Central memory CD8-positive, alpha-beta T cell (primary cell): ENCODE data around the gene PLCB1.

Experiments used
- ATAC-seq: fragments of 150-1000 bp; cut with Tn5 transposase; replicated peaks from 2 replicates; pipeline ENCODE4 v1.10.0; 2022; ENCODE audit warnings: mild to moderate bottlenecking, moderate FRiP score, moderate number of reproducible peaks; ENCODE audit not compliant: poor library complexity, severe bottlenecking; ENCODE audit errors: extremely low read depth
- DNase-seq, 2 donors: peaks; one replicate each; pipeline ENCODE4 v3.0.0; 2021; ENCODE audit warnings: low spot score in 2 of 2
- H3K27ac Mint-ChIP-seq: one replicate; pipeline ENCODE4 v1.8.0; 2022; ENCODE audit warnings: low read depth, mild to moderate bottlenecking, moderate library complexity, mixed read lengths
- H3K27me3 Mint-ChIP-seq: one replicate; pipeline ENCODE4 v1.8.0; 2022; ENCODE audit warnings: mixed read lengths
- H3K36me3 Mint-ChIP-seq: one replicate; pipeline ENCODE4 v1.8.0; 2022; ENCODE audit warnings: mild to moderate bottlenecking, moderate library complexity, mixed read lengths; ENCODE audit not compliant: insufficient read depth
- H3K4me1 Mint-ChIP-seq: one replicate; pipeline ENCODE4 v1.8.0; 2022; ENCODE audit warnings: mixed read lengths
- H3K4me3 Mint-ChIP-seq: one replicate; pipeline ENCODE4 v1.8.0; 2022; ENCODE audit warnings: mild to moderate bottlenecking, moderate library complexity, mixed read lengths
- H3K9me3 Mint-ChIP-seq: one replicate; pipeline ENCODE4 v1.8.0; 2022; ENCODE audit warnings: mixed read lengths

The PLCB1 gene

DNA sequence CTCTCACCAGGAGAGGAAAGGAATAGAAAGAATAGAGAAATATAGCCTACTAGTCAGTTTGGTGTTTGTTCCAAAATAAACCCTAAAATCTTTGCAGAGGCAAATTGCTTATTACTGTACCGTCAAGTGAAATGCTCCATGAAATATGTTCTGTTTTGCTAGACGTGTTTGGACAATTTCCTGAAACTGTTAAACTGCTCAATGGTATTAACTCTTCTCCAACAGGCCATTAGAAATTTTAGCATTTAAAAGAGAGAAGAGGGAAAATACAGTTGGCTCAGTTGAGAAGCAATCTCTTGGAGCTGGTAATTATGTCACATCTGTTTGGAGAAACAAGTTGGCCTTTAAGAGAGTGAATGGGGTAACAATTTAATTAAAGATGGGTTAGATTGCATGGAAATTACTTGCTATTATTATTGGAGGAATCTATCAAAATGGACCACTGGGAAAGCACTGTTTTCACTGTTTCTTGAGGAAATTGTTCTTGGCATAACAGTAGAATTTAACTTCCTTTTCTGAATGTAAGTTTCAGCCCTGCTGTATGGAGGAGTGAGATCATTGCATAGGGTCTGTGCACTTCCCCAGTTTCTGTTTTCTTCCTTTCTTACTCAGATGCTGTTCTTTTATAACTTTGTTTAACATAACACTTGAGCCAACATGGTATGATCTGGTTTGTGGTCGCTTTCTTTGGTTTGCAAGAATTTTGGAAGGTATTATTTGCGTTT lies 373.6 kb downstream of the PLCB1 start:
- H3K9me3 Mint-ChIP-seq = no peaks in the 10 kb centered on the region
- H3K36me3 Mint-ChIP-seq = peaks cover 1% of the 10 kb centered on the region
- H3K4me3 Mint-ChIP-seq = no peak overlapping the region
- peaks cover 10% of the 10 kb centered on the region for H3K4me1 Mint-ChIP-seq
- ATAC-seq (no peak), DNase-seq (no peak)
- no peaks in the 10 kb centered on the region for H3K27me3 Mint-ChIP-seq
- no peak overlapping the region for H3K27ac Mint-ChIP-seq

DNA sequence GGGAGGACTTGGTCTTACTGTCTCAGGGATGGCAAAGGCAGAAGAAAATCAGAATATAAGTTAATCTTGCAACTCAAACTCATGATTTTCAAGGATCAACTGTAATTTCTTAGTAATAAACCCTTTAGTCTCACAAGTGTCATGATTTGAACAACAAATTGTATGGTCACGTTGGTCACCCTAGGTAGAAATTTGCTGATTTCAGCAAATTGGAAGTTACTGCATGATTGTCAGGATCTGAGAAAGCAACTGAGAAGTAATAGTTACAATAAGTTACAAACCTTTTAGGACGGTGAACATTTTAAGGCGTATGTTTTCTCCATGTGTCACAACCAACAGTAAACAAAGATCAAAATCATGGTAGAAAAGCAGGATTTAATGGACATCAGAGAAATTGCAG lies 375.2 kb downstream of the PLCB1 start:
- Mint-ChIP-seq H3K27ac (no peak overlapping the region), H3K9me3 (no peaks in the 10 kb centered on the region), H3K4me1 (peaks cover 10% of the 10 kb centered on the region), H3K36me3 (peaks cover 1% of the 10 kb centered on the region), H3K4me3 (no peak overlapping the region), H3K27me3 (no peaks in the 10 kb centered on the region)
- ATAC-seq (no peak), DNase-seq (no peak)

DNA sequence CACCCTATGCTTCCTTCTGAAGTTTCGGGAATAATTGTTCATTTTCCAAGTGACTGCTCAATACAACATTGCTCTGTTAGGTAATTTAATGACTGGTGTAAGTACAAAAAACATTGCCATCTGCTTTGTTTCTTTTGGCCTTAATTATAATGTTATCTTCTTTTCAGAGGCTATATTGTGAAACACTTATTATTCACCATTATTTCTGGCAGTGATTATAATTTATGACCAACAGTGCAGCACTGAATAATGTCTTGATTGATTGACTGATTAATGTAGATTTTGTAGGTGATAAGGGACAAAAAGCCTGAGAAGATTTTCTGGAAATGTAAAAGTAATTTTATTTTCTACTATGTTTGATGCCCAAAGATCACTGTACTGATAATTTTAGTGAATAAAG lies 377.7 kb downstream of the PLCB1 start:
- ATAC-seq (no peak), DNase-seq (no peak)
- H3K27me3 Mint-ChIP-seq = no peaks in the 10 kb centered on the region
- peaks cover 3% of the 10 kb centered on the region for H3K36me3 Mint-ChIP-seq
- no peak overlapping the region for H3K27ac Mint-ChIP-seq
- no peaks in the 10 kb centered on the region for H3K9me3 Mint-ChIP-seq
- no peak overlapping the region for H3K4me3 Mint-ChIP-seq
- peaks cover 4% of the 10 kb centered on the region for H3K4me1 Mint-ChIP-seq

DNA sequence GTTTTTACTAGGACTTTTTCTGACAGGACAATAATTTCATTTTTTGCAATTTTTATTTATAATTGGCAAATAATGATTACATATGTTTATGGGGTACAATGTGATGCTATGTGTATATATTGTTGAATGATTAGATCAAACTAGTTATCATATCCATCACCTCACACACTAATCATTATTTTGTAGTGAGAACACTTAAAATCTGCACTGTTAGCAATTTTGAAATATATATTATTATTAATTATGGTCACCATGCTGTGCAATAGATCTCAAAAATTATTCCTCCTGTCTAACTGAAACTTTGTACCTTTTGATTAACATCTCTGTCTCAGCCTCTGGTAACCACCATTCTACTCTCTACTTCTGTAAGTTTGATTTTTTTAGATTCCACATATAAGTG lies 378.7 kb downstream of the PLCB1 start:
- Mint-ChIP-seq H3K27me3 (no peaks in the 10 kb centered on the region), H3K36me3 (peaks cover 2% of the 10 kb centered on the region), H3K9me3 (no peaks in the 10 kb centered on the region), H3K4me1 (peaks cover 11% of the 10 kb centered on the region), H3K27ac (no peak overlapping the region), H3K4me3 (no peak overlapping the region)
- ATAC-seq (no peak), DNase-seq (no peak)

DNA sequence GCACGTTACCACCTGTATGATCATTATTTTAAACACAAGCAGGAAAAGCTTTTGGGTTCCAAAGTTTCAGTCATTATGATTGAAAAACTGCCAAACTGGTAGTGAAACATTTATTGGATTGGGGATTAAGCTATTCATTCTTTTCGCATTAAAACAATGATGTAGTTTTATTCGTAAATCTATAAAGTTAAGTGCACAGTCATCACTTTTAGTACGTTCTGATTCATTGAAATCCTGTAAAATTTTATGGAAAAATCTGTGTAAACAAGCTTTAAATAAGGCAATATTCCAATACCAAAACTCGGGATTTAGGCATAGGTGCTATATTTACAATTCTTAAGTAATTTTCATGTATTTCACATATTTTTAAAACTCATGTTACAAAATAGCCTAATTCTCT lies 379.9 kb downstream of the PLCB1 start:
- no peak overlapping the region for H3K4me3 Mint-ChIP-seq
- no peaks in the 10 kb centered on the region for H3K27me3 Mint-ChIP-seq
- no peak for DNase-seq
- no peak overlapping the region for H3K27ac Mint-ChIP-seq
- H3K36me3 Mint-ChIP-seq = peaks cover 2% of the 10 kb centered on the region
- peaks cover 14% of the 10 kb centered on the region for H3K4me1 Mint-ChIP-seq
- no peak for ATAC-seq
- no peaks in the 10 kb centered on the region for H3K9me3 Mint-ChIP-seq

DNA sequence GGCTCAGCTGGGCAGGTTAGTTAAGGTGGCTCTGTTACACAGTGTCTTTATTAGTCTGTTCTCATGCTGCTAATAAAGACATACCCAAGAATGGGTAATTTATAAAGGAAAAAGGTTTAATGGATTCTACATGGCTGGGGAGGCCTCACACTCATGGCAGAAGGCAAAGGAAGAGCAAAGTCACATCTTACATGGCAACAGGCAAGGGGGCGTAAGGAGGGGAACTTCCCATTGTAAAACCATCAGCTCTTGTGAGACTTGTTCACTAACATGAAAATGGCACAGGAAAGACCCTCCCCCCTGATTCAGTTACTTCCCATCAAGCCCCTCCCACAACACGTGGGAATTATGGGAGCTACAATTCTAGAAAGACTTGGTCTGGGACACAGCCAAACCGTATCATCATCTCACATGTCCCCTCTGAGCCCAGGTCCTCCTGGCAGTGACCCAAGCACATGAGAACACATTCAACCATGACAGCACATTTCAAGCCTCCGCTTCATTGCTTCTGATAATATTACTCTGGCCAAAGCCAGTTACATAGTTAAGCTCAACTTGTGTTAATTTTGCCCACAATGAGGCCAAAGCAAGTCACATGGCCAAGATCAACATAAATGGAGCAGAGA lies 383.9 kb downstream of the PLCB1 start:
- no peak overlapping the region for H3K4me3 Mint-ChIP-seq
- H3K36me3 Mint-ChIP-seq = peaks cover 2% of the 10 kb centered on the region
- H3K4me1 Mint-ChIP-seq = peaks cover 22% of the 10 kb centered on the region
- no peaks in the 10 kb centered on the region for H3K9me3 Mint-ChIP-seq
- ATAC-seq = no peak
- DNase-seq = no peak
- H3K27ac Mint-ChIP-seq = no peak overlapping the region
- no peaks in the 10 kb centered on the region for H3K27me3 Mint-ChIP-seq

DNA sequence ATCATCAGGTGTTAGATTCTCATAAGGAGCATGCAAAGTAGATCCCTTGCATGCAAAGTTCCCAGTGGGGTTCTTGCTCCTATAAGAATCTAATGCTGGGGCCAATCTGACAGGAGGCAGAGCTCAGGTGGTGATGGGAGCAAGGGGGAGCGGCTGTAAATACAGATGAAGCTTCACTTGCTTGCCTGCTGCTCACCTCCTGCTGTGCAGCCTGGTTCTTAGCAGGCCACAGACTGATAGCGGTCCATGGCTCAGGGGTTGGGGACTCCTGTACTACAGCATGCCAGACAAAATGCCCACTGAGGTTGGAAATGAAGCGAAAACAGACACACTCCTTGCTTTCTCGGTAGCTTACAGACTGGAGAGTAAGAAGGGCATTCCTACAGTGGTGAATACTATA lies 386.8 kb downstream of the PLCB1 start:
- Mint-ChIP-seq H3K27me3 (no peaks in the 10 kb centered on the region), H3K9me3 (no peaks in the 10 kb centered on the region), H3K4me1 (peaks cover 28% of the 10 kb centered on the region), H3K36me3 (no peaks in the 10 kb centered on the region), H3K27ac (no peak overlapping the region), H3K4me3 (no peak overlapping the region)
- ATAC-seq (no peak), DNase-seq (no peak)

DNA sequence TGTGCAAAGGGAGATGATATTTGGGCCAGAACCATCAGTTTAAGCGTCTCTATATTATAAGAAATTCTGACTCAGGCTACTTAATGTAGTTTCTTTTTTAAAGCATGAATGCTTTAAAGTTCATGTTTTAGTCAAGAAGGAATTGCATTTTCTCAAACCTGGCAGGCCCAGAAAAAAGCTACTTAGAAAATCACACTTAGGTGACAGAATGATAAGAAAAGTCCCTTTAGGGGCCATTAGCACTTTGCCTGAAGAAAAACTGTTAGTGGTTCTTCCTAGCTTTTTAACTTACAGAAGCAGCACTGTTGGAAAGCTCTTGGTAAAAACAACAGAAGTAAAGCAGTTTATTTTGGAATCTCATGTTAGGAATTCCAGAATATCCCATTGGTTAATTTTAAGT lies 387.8 kb downstream of the PLCB1 start:
- no peaks in the 10 kb centered on the region for H3K9me3 Mint-ChIP-seq
- H3K36me3 Mint-ChIP-seq = no peaks in the 10 kb centered on the region
- no peaks in the 10 kb centered on the region for H3K27me3 Mint-ChIP-seq
- H3K27ac Mint-ChIP-seq = no peak overlapping the region
- H3K4me3 Mint-ChIP-seq = no peak overlapping the region
- ATAC-seq (no peak), DNase-seq (no peak)
- H3K4me1 Mint-ChIP-seq = peaks cover 28% of the 10 kb centered on the region

DNA sequence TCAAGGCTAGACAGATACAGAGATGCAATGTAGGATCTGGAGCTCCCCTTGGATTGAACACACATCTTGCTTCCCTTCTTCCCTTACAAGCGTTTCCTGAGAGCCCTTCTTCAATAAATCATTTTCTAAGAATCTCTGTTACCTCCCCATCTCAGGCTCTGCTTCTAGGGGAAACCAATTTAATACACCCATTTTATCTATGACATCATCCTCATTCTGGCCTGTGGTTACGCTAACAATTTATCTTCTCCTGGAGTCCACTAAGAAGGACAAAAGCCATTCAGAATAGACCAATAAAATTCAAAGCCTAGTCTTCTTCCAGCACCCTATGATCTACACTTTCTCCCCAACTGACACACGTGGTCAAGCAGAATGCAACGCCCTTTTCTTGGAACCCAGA lies 390.1 kb downstream of the PLCB1 start:
- ATAC-seq = no peak
- H3K27me3 Mint-ChIP-seq = no peaks in the 10 kb centered on the region
- no peaks in the 10 kb centered on the region for H3K9me3 Mint-ChIP-seq
- no peak for DNase-seq
- H3K4me1 Mint-ChIP-seq = peaks cover 17% of the 10 kb centered on the region
- H3K27ac Mint-ChIP-seq = no peak overlapping the region
- H3K36me3 Mint-ChIP-seq = no peaks in the 10 kb centered on the region
- H3K4me3 Mint-ChIP-seq = no peak overlapping the region

DNA sequence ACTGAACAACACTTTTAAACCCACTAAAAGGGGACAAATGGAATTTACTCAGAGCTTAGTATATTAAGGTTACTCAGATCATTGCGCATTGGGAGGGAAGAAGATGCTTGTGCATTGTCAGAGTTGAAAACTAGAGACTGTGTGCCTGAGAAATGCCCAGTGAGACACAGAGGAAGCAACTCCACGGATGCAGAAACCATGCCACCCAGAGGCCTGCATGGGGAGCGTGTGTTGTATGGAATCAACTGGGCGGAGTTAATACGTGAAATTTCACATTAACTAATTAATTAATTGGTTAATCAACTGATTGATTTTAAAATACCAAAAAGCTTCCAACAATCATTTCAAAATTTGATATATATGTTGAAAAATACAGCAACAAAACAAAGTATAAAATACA lies 391.6 kb downstream of the PLCB1 start:
- Mint-ChIP-seq H3K27me3 (no peaks in the 10 kb centered on the region), H3K27ac (no peak overlapping the region), H3K36me3 (no peaks in the 10 kb centered on the region), H3K4me3 (no peak overlapping the region), H3K4me1 (peaks cover 16% of the 10 kb centered on the region), H3K9me3 (no peaks in the 10 kb centered on the region)
- DNase-seq (no peak), ATAC-seq (no peak)

DNA sequence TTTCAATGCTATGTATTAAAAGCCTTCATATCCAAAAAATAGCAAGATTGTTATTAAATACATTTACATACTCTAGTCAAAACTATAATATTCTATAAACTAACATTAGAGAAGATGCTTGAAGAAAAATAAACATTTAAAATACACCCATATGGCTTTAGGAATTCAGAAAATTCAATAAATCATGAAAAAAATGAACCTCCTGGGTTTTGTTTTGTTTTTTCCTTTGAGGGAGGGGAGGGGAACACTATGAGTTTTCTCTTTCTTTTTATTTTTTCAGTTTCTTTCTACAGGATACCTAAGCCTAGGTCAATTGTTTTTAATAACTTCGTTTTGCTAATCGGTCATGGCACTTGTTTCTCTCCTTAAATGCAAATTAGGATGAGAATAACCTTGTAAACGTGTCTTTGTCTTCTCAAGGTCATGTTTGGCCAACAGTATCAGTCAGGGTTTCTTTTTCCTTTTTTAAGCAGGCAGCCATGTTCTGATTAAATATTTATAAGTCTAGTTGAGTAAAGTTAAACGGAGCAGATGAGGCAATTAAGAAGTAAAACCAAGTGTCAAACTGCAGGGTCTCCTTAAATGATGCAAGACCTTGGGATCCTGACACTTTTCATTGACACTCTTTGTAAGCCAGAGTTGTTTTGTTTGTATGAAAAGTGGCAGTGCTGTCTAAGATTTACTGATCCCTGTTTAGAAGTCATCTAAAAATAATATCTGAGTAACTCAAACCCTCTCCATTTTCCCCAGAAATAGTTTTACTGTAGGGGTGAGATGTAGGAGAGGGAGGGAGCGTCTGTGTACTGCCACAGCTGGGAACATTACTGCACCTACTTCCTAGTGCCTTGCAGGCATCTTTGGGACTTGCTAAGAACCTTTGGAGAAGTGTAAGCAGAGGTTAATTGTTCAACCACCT lies 392.3 kb downstream of the PLCB1 start:
- H3K4me3 Mint-ChIP-seq = no peak overlapping the region
- no peak overlapping the region for H3K27ac Mint-ChIP-seq
- no peaks in the 10 kb centered on the region for H3K36me3 Mint-ChIP-seq
- H3K9me3 Mint-ChIP-seq = no peaks in the 10 kb centered on the region
- H3K27me3 Mint-ChIP-seq = no peaks in the 10 kb centered on the region
- peaks cover 9% of the 10 kb centered on the region for H3K4me1 Mint-ChIP-seq
- no peak for ATAC-seq
- DNase-seq = no peak

DNA sequence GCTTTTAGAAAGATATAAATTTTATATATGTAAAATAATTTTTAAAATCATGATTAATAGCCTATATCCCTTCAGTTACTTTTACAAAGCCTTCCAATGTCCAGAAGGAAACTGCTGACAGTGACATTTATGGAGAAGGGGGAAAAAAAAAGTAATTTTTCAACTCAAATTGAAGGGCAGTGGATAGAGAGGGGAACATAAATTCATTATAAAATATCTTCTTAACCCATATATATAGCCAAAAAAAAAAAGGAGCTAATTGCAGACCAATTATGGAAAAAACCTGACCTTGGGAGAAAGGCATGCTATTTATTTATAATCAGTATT lies 392.9 kb downstream of the PLCB1 start:
- DNase-seq = no peak
- H3K27me3 Mint-ChIP-seq = no peaks in the 10 kb centered on the region
- H3K4me3 Mint-ChIP-seq = no peak overlapping the region
- no peak for ATAC-seq
- H3K9me3 Mint-ChIP-seq = no peaks in the 10 kb centered on the region
- H3K36me3 Mint-ChIP-seq = peaks cover 2% of the 10 kb centered on the region
- H3K4me1 Mint-ChIP-seq = peaks cover 6% of the 10 kb centered on the region
- H3K27ac Mint-ChIP-seq = no peak overlapping the region

DNA sequence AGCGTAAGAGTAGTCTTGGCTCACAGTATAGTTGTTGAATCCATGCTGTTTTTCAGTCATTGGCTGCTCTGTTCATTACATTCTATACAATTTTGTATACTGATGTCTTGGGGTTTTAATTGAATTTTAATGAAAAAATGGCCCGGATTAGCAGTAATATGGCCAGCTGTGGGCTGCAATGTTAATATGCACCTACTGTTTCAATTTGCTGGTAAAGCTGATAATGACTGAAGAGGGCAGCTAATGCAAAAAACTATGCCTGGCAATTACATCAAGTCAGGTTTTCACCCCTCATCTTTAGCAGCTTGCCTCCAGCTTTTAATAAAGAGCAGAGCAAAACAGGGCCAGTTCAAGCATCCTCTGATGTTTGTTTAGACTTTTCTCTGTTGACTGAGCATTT lies 394.5 kb downstream of the PLCB1 start:
- Mint-ChIP-seq H3K4me1 (peaks cover 6% of the 10 kb centered on the region), H3K9me3 (no peaks in the 10 kb centered on the region), H3K27ac (no peak overlapping the region), H3K27me3 (no peaks in the 10 kb centered on the region), H3K36me3 (peaks cover 3% of the 10 kb centered on the region), H3K4me3 (no peak overlapping the region)
- ATAC-seq (no peak), DNase-seq (no peak)
